LNCAP (cell line): Measurements from ENCODE around the gene RNASEH1.

Source experiments
- TF ChIP-seq, protein P1 (sequence below): fragments of 450-650 bp; IDR thresholded peaks from 2 replicates; pipeline ENCODE4 v1.5.1; 2017; ENCODE audit warnings: mild to moderate bottlenecking

RNASEH1 gene

DNA sequence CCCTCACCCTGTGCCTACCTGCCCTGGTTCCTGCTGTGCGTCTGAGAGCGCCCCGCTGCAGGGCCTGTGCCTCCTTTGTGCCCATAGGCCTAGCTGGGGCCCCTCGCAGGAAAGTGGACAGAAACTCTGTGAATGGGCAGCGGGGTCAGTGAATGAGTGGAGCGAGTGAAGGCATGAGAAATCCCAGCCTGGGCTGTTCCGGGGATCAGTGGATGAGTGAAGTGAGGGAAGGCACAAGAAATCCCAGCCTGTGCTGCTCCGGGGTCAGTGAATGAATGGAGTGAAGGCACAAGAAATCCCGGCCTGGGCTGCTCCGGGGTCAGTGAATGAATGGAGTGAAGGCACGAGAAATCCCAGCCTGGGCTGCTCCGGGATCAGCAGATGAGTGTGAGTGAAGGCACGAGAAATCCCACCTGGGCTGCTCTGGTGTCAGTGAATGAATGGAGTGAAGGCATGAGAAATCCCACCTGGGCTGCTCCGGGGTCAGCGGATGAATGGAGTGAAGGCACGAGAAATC, 38.8 kb upstream of the RNASEH1 start:
- TF ChIP-seq, protein P1, sequence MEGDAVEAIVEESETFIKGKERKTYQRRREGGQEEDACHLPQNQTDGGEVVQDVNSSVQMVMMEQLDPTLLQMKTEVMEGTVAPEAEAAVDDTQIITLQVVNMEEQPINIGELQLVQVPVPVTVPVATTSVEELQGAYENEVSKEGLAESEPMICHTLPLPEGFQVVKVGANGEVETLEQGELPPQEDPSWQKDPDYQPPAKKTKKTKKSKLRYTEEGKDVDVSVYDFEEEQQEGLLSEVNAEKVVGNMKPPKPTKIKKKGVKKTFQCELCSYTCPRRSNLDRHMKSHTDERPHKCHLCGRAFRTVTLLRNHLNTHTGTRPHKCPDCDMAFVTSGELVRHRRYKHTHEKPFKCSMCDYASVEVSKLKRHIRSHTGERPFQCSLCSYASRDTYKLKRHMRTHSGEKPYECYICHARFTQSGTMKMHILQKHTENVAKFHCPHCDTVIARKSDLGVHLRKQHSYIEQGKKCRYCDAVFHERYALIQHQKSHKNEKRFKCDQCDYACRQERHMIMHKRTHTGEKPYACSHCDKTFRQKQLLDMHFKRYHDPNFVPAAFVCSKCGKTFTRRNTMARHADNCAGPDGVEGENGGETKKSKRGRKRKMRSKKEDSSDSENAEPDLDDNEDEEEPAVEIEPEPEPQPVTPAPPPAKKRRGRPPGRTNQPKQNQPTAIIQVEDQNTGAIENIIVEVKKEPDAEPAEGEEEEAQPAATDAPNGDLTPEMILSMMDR: no peak

DNA sequence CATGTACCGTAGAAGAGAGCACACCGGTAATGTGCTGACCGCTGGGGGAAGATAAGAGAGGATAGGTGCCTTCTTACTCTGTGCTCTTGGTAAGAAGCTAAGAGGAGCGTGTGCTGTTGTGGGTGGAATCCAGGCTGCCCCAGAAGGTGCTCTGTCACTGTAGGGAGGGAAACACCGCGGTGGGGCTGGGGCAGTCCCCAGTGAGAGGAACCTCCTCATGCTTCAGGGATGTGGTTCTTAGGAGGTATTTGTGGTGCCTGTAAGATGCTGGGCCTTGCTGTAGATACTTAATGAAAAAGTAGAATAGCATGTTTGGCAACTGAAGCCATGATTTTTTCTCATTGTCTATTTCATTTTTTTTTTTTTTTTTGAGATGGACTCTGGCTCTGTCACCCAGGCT, 37.9 kb upstream of the RNASEH1 start:
- TF ChIP-seq, protein P1: no peak

DNA sequence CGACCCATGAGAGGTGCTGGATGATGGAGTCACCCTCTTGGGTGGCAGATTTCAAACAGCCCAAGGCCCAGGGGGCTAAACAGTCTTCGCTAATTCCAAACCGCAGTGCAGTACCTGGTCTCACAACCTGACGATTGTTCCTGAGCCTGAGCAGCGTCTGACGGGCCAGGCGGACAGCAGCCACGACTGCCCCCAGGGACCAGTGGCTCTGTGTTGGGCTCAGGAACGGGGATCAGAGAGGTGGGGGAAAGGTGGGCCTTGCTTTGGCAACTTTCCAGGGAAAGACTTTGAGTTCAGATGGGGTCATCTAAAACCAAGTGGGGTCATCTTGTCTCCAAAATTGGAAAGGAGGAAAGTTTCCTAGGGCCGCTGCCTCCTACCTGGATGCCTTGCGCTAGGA, 37.3 kb upstream of the RNASEH1 start:
- TF ChIP-seq, protein P1: no peak

DNA sequence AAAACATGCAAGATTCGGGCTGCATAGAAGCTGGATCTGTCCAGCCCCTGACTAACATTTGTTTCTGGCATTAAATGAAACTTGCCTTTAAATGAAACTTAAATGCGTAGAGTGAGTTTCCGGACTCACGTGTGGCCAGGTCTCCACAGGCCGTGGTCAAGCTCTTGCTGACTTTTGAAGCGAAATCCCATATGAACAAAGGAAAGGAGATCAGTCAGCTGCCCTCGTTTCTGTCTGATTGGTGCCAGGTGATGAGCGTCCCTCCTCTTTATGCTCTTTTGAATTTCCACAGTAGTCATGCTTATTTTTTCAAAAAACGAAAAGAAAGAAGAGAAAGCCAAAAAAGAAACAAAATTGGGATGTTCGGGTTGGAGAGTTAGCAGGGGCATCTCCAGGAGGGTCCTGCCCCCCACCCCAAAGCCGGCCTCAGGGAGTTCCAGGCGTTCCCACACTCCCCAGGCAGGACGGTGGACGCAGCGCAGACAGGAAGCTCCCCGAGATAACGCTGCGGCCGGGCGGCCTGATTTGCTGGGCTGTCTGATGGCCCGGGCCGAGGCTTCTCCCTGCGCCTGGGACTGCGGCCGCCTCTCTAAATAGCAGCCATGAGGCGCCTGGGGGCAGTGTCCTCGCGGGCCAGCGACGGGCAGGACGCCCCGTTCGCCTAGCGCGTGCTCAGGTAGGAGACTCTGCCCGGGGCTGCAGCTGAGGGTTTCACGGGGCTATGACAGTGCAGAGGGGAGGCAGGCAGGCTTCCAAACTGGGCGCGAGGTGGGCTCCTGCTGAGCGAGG, 36.6 kb upstream of the RNASEH1 start, which contains the start of gene COLEC11:
TSS of gene COLEC11 (plus strand) at position 620 of the 789 bp plus-strand sequence. CDS start 9,229 bp downstream, outside the sequence.
- TF ChIP-seq, protein P1: no peak

DNA sequence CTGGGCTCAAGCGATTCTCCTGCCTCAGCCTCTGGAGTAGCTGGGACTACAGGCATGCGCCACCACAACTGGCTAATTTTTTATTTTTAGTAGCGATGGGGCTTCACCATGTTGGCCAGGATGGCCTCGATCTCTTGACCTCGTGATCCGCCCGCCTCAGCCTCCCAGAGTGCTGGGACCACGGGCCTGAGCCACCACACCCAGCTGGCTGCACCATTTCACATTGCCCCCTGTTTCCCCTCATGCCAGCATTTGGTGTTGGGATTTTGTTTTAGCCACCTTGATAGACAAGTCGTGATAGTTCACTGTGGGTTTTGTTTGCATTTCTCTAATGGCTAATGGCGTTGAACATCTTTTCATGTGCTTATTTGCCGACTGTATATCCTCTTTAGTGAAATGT, 31.0 kb upstream of the RNASEH1 start:
- TF ChIP-seq, protein P1: no peak

DNA sequence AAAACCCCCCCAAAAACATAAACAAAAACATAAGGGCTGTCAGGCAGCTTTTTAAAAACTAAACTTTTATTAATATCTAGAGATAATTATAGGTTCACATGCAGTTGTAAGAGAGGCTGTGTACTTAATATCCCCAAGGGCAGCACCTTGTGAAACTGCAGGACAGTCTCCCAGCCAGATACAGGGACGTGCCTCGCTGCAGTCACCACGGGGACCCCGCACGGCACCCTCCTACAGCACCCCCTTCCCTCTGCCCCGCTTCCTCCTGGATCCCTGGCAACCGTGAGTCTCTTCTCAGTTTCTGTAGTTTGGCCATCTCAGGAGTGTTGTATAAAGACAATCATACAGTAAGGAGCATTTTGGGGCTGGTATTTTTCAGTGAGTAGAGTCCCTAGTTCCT, 30.0 kb upstream of the RNASEH1 start:
- TF ChIP-seq, protein P1: no peak

DNA sequence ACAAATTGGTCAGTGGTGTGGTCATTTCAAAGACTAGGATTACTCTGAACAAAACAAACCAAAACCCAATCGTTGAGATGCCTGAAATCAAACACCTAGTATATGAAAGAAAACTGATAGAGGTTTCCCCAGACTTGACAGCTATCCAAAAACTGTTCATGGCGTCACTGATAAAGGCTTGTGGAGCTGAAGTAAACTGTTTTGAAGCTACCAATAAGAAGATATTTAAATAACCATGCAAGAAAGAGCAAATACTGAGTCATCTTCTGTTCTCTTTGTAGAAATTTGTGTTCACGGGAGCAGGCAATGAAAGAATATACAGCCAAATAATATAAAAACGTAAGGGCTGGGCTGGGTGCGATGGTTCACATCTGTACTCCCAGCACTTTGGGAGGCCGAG, 29.3 kb upstream of the RNASEH1 start:
- TF ChIP-seq, protein P1: no peak
